ENCODE results near the gene SOS1. TPM values are rescaled to one million over a fixed set of nuclear protein-coding genes. Genes with fewer than 3 reads are reported as not detected.

Gene SOS1
- total and polyA plus RNA-seq, 2 of the 13 experiments (the other 11 are each of a cell fraction or from before 2014, with no cell fraction given): 20.8 to 60.4 TPM

Small RNA genes within 50 kb of the gene (small RNA-seq; reads per million reads assigned to genes)
- gene HSPE1P13 (ENCODE audit: insufficient read depth in 2 of 3, insufficient read length in 3 of 3, low read depth in 2 of 3, low replicate concordance in 1 of 3) (0 reads per million in 3 experiments), gene RF00019 (ENCODE audit: insufficient read depth in 2 of 3, insufficient read length in 3 of 3, low read depth in 2 of 3, low replicate concordance in 1 of 3) (0 reads per million in 3 experiments), gene RN7SL96P (ENCODE audit: insufficient read depth in 2 of 3, insufficient read length in 3 of 3, low read depth in 2 of 3, low replicate concordance in 1 of 3) (0 reads per million in 3 experiments), gene RNU6-198P (ENCODE audit: insufficient read depth in 2 of 3, insufficient read length in 3 of 3, low read depth in 2 of 3, low replicate concordance in 1 of 3) (0 reads per million in 3 experiments)

Other genes with a start within 250 kb of the SOS1 start
- 24.2 and 33.3 TPM in 2 replicates for gene DHX57, start 245.1 kb downstream of the SOS1 start, total RNA-seq (2016; rRNA removed; fragmentation: Illumina TruSeq; extraction: Trizol)
- 9.2 and 10.3 TPM in 2 replicates for gene DHX57, start 245.1 kb downstream of the SOS1 start, polyA plus RNA-seq (2011; rRNA removed)
- gene MORN2, start 245.1 kb downstream of the SOS1 start, total RNA-seq (2016; rRNA removed; fragmentation: Illumina TruSeq; extraction: Trizol): 28.0 and 38.6 TPM in 2 replicates
- 4.6 and 7.0 TPM in 2 replicates for gene MORN2, start 245.1 kb downstream of the SOS1 start, polyA plus RNA-seq (2011; rRNA removed)
- not detected in 2 replicates for gene ARHGEF33, start 231.2 kb downstream of the SOS1 start, total RNA-seq (2016; rRNA removed; fragmentation: Illumina TruSeq; extraction: Trizol)
- 0.03 and 0.04 TPM in 2 replicates for gene ARHGEF33, start 231.2 kb downstream of the SOS1 start, polyA plus RNA-seq (2011; rRNA removed)
- gene CDKL4, start 122.9 kb upstream of the SOS1 start, total RNA-seq (2016; rRNA removed; fragmentation: Illumina TruSeq; extraction: Trizol): 0.29 and 0.48 TPM in 2 replicates
- gene CDKL4, start 122.9 kb upstream of the SOS1 start, polyA plus RNA-seq (2011; rRNA removed): 0.10 and 0.50 TPM in 2 replicates

Data from HepG2 (cell line).